Endometrial microvascular endothelial cells (primary cell): ENCODE measurements around the gene IPCEF1. TPM values are rescaled to one million over a fixed set of nuclear protein-coding genes. Genes with fewer than 3 reads are reported as not detected.

Experiments
- in situ Hi-C: cut with HindIII; loops from 2 replicates; pipeline ENCODE4 v1.10.0; 2017; ENCODE audit warnings: low sequenced_read_pairs, low pct_unique_long_range_greater_than_20kb; ENCODE audit errors: inconsistent ontology term
- total RNA-seq: library from RNA; depleted of rRNA; stranded (reverse); fragments of >200 nt; gene quantifications from one replicate; pipeline ENCODE4 v1.2.3, GENCODE V29; 2015; ENCODE audit errors: inconsistent ontology term

The IPCEF1 gene
- total RNA-seq, 1 donor from 2014 or later, result not detected

- in situ Hi-C loops, result no loop called here
Measured at GRCh38 chr6:154378518-154378917, 21.9 kb upstream of the IPCEF1 start.

DNA sequence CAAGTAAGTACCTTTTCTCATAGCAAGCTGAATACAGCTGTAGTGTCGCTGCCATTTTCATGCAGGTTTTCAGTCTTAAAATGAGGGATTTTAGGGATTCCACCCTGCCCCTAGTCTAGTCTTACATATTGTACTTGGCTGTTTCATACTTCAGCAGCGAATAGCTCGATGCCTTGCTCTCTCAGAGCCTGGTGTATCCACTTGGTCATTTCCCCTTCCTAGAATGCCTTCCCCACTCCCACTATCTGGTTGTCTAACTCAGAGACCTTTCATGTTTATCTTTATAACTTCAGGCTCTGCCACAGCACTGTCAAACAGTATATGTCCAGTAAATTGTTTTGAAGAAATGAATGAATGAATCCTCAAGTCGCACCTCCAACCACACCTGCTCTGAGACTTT lies 21.1 kb upstream of the IPCEF1 start:
- in situ Hi-C loops, result no loop called here

DNA sequence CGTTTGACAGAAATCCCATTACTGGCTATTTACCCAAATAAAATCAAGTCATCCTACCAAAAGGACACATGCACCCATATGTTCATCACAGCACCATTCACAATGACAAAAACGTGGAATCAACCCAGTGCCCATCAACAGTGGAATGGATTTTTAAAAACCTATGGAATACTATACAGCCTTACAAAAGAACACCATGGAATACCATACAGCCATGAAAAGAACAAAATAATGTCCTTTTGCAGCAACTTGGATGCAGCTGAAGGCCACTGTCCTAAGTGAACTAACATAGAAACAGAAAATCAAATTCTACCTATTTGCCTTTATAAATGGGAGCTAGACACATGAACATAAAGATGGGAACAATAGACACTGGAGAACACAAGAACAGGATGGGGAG lies 17.4 kb upstream of the IPCEF1 start:
- in situ Hi-C loops, result no loop called here

- in situ Hi-C loops, result no loop called here
Measured at GRCh38 chr6:154371281-154371680, 14.7 kb upstream of the IPCEF1 start.

GRCh38 chr6:154370545-154370944 lies 13.9 kb upstream of the IPCEF1 start:
- in situ Hi-C loops, result no loop called here

GRCh38 chr6:154367839-154368695 lies 11.5 kb upstream of the IPCEF1 start:
- in situ Hi-C loops, result no loop called here

- in situ Hi-C loops, result no loop called here
Measured at GRCh38 chr6:154367336-154367735, 10.7 kb upstream of the IPCEF1 start.

DNA sequence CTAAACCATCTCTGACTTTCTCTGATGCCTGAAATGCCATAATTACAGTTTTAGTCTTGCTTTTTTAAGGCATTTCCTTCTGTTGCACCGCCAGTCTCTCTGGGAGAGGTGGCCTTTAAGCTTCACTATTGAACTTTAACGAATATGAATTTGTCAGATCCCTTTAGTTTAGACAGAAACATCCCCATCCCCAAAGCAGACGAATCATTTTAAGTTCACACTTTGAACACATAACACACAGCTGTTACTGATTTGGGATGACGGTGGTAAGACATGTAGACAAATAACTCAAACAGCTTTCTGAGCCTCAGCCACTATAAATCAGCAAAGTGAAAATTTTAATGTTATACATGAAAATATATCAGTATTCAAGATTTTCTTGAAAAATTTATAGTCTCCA lies 7.2 kb upstream of the IPCEF1 start:
- in situ Hi-C loops, result no loop called here

GRCh38 chr6:154361476-154361875 lies 4.9 kb upstream of the IPCEF1 start:
- in situ Hi-C loops, result no loop called here

GRCh38 chr6:154360476-154360875 lies 3.9 kb upstream of the IPCEF1 start:
- in situ Hi-C loops, result no loop called here

- in situ Hi-C loops, result no loop called here
Measured at GRCh38 chr6:154359679-154360078, 3.1 kb upstream of the IPCEF1 start.

DNA sequence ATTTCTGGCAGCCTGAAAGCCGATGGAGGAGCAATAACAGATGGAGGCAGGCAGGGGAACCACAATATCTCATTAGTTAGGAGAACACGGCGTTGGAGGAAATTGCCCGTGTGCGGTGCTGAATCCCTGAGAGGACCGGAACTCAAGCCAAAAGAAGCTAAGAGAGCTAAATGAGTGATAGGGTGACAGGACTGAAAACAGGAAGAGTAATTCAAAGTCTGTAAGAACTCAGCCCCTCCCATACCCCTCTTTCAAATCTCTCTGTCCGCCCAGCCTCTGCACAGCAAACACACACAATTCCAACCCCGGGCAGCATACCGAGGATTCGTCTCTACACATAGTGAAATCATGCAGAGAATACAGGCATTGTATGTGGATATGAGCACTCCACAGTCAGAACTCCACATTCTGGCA lies 2.6 kb upstream of the IPCEF1 start:
- in situ Hi-C loops, result no loop called here

DNA sequence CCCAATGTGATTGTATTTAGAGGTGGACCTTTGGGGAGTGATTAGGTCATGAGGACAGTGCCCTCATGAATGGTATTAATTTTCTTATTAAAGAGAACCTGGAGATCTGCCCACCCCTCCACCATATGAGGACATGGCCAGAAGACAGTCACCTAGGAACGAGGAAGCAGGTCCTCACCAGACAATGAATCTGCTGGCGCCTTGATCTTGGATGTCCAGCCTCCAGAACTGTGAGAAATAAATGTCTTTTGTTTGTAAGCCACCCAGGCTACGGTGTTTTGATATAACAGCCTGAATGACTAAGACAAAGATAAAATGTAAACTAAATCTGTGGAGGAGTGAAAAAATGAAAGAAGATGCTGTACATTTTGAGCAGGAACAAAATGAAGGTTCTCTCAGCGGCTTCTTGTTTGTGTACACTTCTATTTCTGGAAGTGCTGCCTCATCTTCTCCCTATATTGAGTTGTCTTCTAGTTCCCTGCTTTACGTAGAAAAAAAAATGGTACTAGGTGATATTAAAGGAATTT lies 1.5 kb upstream of the IPCEF1 start:
- in situ Hi-C loops, result no loop called here

GRCh38 chr6:154356113-154356512 lies 490 bp downstream of the IPCEF1 start:
- in situ Hi-C loops, result no loop called here

DNA sequence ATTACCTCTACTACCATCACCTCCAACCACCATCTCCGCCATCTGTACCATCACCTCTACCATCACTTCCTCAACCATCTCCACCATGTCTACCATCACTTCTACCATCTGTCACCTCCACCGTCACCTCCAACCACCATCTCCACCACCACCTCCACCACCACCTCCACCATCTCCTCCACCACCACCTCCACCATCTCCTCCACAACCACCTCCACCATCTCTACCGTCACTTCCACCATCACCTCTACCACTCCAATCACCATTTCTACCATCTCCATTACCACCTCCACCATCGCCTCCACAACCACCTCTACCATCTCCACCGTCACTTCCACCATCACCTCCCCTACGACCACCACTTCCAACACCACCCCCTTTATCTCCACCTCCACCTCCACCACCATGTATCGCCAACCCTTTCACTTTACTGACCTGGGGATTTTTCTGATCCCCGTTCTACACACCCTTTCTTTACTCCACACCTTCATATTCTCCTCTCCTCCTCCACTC lies 2.3 kb downstream of the IPCEF1 start:
- in situ Hi-C loops, result no loop called here

DNA sequence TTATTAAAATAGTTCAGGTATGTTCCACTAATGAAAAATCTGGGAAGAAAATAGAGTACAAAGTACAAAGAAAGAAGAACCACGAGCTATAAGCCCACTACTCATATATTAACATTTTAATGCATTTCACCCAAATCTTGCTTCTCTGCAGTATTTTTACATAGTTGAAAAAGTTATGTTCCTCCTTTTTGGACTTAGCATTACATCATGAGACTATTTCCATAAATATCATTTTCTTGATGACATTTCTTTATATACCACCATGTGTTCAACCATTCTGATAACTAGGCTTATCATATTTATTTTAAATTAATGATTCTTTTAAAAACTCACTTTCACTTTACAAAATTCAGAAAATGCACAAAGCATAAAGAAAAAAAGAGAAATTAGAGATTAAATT lies 3.0 kb downstream of the IPCEF1 start:
- in situ Hi-C loops, result no loop called here

DNA sequence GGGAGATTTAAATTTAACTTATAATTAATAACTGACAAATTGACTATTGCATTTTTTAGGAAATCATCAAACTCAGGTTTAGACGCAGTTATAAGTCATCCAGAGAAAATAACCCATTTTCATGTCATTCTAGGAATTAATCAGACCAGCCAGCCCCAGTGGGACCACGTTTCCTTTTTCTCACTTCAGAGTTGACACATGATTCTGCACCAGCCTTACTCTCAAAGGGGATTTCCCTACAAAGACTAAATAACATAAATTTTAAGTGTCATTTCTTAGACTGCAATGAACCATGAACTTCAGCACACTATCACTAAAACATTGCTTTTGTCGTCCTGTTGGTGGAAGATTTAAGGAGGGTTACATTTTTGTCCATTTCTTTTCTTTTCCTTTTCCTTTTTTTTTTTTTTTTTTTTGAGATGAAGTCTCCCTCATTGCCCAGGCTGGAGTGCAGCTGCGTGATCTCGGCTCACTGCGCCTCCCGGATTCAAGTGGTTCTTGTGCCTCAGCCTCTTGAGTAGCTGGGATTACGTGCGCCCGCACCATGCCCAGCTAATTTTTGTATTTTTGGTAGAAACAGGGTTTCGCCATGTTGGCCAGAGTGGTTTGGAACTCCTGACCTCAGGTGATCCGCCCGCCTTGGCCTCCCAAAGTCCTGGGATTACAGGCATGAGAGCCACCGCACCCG lies 3.6 kb downstream of the IPCEF1 start:
- in situ Hi-C loops, result no loop called here

DNA sequence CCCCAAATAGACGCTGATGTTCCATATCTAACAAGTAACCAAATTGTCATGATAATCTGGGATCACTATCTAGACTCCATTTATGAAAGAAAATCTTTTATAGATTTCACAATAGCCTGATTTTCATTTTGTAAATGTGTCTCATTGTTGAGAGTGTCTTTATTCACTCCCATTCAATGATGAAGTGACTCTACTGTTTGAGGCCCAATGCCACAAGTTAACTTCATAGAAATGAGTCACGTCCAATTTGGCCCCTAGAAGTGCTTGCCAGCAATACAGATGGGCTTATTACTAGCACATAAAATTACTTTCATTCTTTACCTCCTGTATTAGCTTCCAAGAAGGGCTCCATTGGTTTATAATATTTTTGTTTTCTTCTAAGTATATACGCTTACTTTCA lies 6.3 kb downstream of the IPCEF1 start:
- in situ Hi-C loops, result no loop called here

DNA sequence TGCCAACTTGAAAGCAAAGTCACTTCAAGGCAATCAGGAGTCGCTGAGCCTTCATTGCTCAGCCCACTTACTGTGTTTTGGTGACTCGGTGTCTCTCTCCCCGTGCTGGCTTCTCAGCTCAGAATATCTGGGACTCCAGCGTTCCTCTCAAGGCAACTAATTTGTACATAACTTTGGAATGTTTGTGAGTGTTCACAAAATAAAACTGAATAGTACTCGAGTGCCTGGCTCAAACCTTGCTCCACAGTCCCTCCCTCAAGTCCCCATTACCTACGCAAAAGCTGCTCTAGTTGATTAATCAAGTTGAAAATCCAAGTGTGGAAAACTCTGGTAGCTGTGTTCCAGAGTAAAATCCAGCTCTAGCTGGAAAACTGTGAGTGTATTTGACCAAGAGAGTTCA lies 8.6 kb downstream of the IPCEF1 start:
- in situ Hi-C loops, result no loop called here

DNA sequence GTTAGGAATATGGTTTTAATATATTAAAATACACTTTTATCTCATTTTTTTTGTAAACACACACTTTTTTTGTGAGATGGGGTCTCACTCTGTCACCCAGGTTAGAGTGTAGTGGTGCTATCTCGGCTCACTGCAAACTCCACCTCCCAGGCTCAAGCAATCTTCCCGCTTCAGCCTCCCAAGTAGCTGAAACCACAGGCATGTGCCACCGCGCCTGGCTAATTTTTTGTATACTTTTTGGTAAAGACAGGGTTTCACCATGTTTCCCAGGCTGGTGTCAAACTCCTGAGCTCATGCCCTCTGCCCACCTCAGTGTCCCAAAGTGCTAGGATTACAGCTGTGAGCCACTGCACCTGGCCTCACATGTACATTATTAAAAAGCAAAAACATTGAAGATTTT lies 10.8 kb downstream of the IPCEF1 start:
- in situ Hi-C loops, result no loop called here
